ENCODE results near the gene PAK6.
A peak's percentile ranks its signal among the peaks of the same experiment; 100 is the strongest.

The PAK6 gene

DNA sequence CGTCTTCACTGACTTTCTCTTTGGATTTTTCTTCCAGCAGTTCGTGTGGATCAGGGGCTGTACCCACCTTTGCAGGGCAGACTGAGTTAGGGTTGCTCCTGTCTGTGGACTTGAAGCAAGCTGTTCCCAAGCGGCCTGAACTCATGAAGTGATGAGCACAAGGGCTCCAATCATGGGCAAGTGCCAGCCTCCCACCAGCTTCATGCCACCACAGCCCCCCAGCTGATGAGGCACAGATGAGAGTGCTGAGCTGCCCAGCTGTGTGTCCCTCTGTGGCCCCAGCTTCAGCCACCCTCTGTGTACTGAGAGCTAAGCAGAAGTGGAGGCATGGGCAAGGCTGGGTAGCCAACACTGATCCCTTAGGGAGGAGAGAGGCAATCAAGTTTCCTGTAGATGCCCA is 72.1 kb downstream of the PAK6 start:
- DNase-seq (ENCODE audit: low read depth), result no peak

DNA sequence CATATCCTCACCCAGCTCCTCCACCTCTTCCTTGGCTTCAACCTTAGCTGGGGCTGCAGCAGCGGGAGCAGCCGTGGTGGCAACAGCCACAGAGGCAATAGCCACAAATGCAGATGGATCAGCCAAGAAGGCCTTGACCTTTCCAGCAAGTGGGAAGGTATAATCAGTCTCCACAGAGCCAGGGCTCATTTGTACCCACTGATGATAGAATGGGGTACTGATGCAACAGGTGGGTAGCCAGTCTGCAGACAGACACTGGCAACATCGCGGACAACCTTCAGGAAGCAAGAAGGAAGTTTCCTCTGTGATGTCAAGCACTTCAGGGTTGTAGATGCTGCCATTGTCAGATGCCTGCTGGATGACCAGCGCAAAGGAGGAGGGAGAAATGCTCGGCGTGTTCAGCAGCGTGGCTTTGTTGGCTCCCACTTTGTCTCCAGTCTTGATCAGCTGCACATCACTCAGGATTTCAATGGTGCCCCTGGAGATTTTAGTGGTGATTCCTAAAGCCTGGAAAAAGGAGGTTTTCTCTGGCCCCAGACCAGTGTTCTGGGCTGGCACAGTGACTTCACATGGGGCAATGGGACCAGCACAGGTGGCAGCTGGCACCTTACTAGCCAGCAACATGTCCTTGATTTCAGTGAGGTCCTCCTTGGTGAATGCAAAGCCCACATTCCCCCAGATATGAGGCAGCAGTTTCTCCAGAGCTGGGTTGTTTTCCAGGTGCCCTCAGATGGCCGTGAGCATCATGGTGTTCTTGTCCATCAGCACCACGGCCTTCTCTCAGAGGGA is 73.7 kb downstream of the PAK6 start:
- no peak for DNase-seq (ENCODE audit: low read depth)

GRCh38 chr15:40313531-40314398 is 74.9 kb downstream of the PAK6 start:
- no peak for DNase-seq (ENCODE audit: low read depth)

- DNase-seq (ENCODE audit: low read depth), result peak; percentile 50
Measured at GRCh38 chr15:40314723-40315276, 75.9 kb downstream of the PAK6 start.

- no peak for DNase-seq (ENCODE audit: low read depth)
Measured at GRCh38 chr15:40316931-40317330, 78.1 kb downstream of the PAK6 start.

GRCh38 chr15:40317580-40317979 is 78.7 kb downstream of the PAK6 start:
- no peak for DNase-seq (ENCODE audit: low read depth)

GRCh38 chr15:40320409-40320808 is 81.5 kb downstream of the PAK6 start:
- DNase-seq (ENCODE audit: low read depth), result no peak

DNA sequence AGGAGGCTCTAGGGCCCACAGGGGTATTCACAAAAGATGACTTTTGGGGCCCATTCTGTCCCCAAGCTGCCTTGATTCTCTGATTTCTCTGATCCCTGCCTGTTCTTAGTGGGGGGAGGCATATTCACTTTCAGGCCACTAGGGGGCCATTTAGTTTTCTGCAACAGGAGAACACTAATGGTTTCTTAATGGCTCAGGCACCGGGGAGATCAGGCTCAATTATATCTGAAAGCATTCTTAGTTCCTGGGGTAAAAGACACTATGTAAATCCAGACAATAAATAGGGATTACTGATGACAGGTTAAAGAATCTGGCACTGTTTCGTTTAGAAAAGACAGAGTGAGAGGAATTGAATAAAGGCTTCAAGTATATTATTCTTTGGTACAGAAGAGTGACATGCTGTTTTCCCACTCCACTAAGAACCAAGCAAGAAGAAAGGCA is 82.1 kb downstream of the PAK6 start:
- no peak for DNase-seq (ENCODE audit: low read depth)

DNA sequence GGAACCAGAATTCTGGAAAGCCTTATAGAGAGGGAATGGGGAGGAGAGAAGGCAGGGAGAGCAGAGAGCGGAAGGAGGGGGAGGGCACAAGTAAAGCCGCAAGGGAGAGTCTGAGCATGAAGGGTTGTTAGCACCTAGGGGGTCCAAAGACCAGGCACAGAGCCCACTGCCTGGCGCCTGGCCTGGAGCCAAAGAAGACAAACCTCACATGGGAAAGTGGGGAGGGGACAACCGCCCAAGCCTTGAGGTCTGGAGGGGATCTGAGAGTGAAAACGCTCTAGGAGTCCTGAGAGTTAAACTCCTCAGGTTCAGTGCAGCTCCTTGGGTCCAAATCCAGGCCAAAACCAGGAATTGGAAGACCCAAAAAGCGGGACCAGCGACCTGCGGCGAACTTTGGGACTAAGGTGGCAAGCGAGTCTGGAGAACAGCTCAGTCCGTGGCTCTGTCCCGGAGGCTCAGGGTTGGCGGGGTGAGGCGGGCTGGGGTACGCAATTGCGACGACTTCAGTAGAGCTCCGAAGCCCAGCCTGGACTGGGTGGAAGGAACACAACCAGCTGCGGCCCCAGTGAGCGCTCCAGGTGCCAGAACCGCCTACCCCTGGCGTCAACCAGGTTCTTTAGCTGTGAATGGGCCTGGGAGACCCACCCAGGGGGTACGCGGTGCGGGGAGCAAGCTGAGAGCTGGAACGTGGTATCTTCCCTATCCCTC is 83.8 kb downstream of the PAK6 start:
- DNase-seq (ENCODE audit: low read depth), result no peak

- peak; percentile 73 for DNase-seq (ENCODE audit: low read depth)
Measured at GRCh38 chr15:40323239-40323952, 84.5 kb downstream of the PAK6 start, which contains the start of gene INAFM2. Gene INAFM2, plus strand, starts transcription at chr15:40323692. Its CDS starts 364 bp downstream, at chr15:40324056.

DNA sequence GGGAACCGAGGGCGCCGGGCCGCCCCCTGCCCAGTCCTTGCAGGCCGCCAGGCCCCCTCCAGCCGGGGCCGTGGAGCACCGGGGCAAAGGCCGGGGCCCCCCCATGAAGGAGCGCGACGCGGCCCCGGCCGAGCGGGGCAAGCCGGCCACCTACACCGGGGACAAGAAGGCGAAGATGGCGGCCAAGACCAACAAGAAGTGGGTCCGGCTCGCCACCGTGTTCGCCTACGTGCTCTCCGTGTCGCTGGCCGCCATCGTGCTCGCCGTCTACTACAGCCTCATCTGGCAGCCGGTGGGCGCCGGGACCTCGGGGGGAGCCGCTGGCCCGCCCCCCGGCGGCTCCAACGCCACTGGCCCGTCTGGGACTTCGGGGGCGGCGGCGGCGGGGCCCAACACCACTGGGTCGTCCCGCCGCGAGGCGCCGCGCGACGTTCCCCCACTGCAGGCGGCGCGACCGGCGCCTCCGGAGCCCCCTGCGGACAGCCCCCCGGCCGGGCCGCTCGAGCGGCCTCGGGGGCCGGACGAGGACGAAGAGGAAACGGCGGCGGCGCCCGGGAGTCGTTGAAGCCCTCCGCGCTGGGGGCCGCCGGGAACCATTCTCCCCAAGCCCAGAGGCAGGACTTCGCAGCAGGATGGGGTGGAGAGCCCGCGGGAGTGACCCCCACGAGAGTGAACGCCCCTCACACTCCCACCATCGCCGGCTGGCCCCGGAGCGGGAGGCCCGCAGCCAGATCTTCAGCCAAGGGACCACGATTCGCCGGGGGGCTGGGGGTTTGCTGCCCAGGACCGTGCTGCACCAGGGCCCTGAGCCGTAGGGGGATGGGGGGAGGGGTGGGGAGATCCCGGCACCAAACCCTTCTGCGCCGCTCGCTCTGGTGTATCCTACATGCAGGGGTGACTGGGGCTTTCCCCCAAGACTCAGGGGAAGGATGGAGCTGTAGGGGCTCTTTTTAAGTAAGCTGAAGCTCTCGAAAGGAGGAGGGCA is 85.4 kb downstream of the PAK6 start:
- DNase-seq (ENCODE audit: low read depth), result no peak

DNA sequence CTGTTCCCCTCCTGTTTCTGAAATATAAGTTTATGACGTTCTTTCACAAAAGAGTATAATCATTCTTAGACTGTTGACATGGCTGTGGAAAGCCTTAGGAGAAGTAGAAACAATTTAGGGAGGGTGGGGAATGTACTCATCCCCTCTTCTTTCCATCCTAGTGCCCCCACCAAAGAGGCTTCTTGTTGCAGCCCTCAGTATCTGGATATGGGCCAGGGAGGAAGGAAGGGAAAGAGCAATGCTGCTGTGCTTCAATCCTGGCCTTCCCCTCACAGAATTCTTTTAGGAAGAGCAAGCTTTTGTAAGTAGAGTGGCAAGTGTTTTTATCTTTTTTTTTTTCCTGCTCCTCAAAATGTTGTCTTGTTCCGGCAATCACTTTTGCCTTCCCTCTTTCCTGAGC is 86.3 kb downstream of the PAK6 start:
- DNase-seq (ENCODE audit: low read depth), result no peak

GRCh38 chr15:40325700-40326099 is 86.8 kb downstream of the PAK6 start:
- DNase-seq (ENCODE audit: low read depth), result no peak
